ENCODE measurements around the gene PRF1.
"Not testable (repeated sequence)": the region's sequence is repeated elsewhere in the genome, so short reads cannot be mapped to it uniquely, and the experiment has no call there.

The PRF1 gene

GRCh38 chr10:70619271-70620019 is 16.9 kb upstream of the PRF1 start:
- no peak for TF ChIP-seq CTCF (IDR thresholded peaks at IDR 0.05; ENCODE audit: extremely low read depth, missing control alignments)
- no peak for DNase-seq (ENCODE audit: low spot score)

GRCh38 chr10:70618663-70619062 is 16.1 kb upstream of the PRF1 start:
- no peak for DNase-seq (ENCODE audit: low spot score)
- no peak for TF ChIP-seq CTCF (IDR thresholded peaks at IDR 0.05; ENCODE audit: extremely low read depth, missing control alignments)

- no peak for TF ChIP-seq CTCF (IDR thresholded peaks at IDR 0.05; ENCODE audit: extremely low read depth, missing control alignments)
- no peak for DNase-seq (ENCODE audit: low spot score)
Measured at GRCh38 chr10:70617798-70618568, 15.4 kb upstream of the PRF1 start.

GRCh38 chr10:70616761-70617160 is 14.2 kb upstream of the PRF1 start:
- no peak for TF ChIP-seq CTCF (IDR thresholded peaks at IDR 0.05; ENCODE audit: extremely low read depth, missing control alignments)

GRCh38 chr10:70615784-70616522 is 13.4 kb upstream of the PRF1 start:
- DNase-seq (ENCODE audit: low spot score): no peak
- TF ChIP-seq CTCF (IDR thresholded peaks at IDR 0.05; ENCODE audit: extremely low read depth, missing control alignments): no peak

More at GRCh38 chr10:70616761-70617160, 14.2 kb upstream of the PRF1 start:
- DNase-seq (ENCODE audit: low spot score): no peak

GRCh38 chr10:70615211-70615610 is 12.7 kb upstream of the PRF1 start:
- TF ChIP-seq CTCF (IDR thresholded peaks at IDR 0.05; ENCODE audit: extremely low read depth, missing control alignments): no peak

GRCh38 chr10:70614364-70614763 is 11.8 kb upstream of the PRF1 start:
- not testable (repeated sequence) for DNase-seq (ENCODE audit: low spot score)

More at GRCh38 chr10:70615211-70615610, 12.7 kb upstream of the PRF1 start:
- no peak for DNase-seq (ENCODE audit: low spot score)

All from GM20000 (cell line).